OCI-LY7 (cell line): ENCODE measurements around the gene MCM9. TPM values are rescaled to one million over a fixed set of nuclear protein-coding genes. Genes with fewer than 3 reads are reported as not detected.

Source experiments
- BruUV-seq: library from RNA; stranded (reverse); fragments of 400-500 nt; replicated peaks from 2 replicates; lab custom pipeline; 2021; lab: Mats Ljungman, UMichigan
- CTCF ChIA-PET: fragments of 300-600 bp; sonication (Branson Sonifier 250); formaldehyde crosslinking; loops from one replicate; lab custom pipeline; 2022; ENCODE audit warnings: antibody characterized with exemption; ENCODE audit not compliant: unreplicated experiment; lab: Charles Lee
- POLR2A ChIA-PET: fragments of 300-600 bp; sonication (Branson Sonifier 250); formaldehyde crosslinking; loops from one replicate; lab custom pipeline; 2022; ENCODE audit warnings: antibody characterized with exemption; lab: Charles Lee
- DNase-seq: peaks from one replicate; pipeline ENCODE4 v3.0.0-alpha.2; 2015; ENCODE audit warnings: low spot score
- H2AFZ ChIP-seq: fragments of 200-600 bp; sonication (generic), shearing (Covaris generic); 2 replicates; pipeline ENCODE4 v1.6.1; 2014; ENCODE audit warnings: mild to moderate bottlenecking, antibody characterized with exemption, low read length, moderate library complexity
- H3K27ac ChIP-seq: fragments of 200-600 bp; sonication (generic); 2 replicates; pipeline ENCODE4 v1.5.1; 2014; ENCODE audit warnings: mixed run types, low read depth, mild to moderate bottlenecking, moderate library complexity, low read length, inconsistent platforms; ENCODE audit not compliant: poor library complexity, severe bottlenecking
- H3K36me3 ChIP-seq: fragments of 200-600 bp; sonication (generic); 2 replicates; pipeline ENCODE4 v1.6.1; 2014; ENCODE audit warnings: mild to moderate bottlenecking, antibody characterized with exemption, low read length, moderate library complexity, mixed read lengths; ENCODE audit not compliant: insufficient read depth
- H3K4me1 ChIP-seq: fragments of 200-600 bp; sonication (generic); 2 replicates; pipeline ENCODE4 v1.5.1; 2014; ENCODE audit warnings: mild to moderate bottlenecking, low read length; ENCODE audit not compliant: insufficient read depth, poor library complexity, severe bottlenecking
- H3K4me2 ChIP-seq: fragments of 200-600 bp; sonication (generic); 2 replicates; pipeline ENCODE4 v1.6.1; 2014; ENCODE audit warnings: mild to moderate bottlenecking, low read length
- H3K4me3 ChIP-seq: fragments of 200-600 bp; sonication (generic); 2 replicates; pipeline ENCODE4 v1.5.1; 2014; ENCODE audit warnings: mild to moderate bottlenecking, low read depth, low read length; ENCODE audit not compliant: poor library complexity, severe bottlenecking
- H3K79me2 ChIP-seq: fragments of 200-600 bp; sonication (generic); 2 replicates; pipeline ENCODE4 v1.6.1; 2016; ENCODE audit warnings: low read depth, mild to moderate bottlenecking, low read length, moderate library complexity, mixed read lengths; ENCODE audit not compliant: insufficient read depth
- H3K9me2 ChIP-seq: fragments of 200-600 bp; sonication (generic); 2 replicates; pipeline ENCODE4 v1.6.1; 2016; ENCODE audit warnings: mild to moderate bottlenecking, low read length, mixed read lengths; ENCODE audit not compliant: insufficient read depth
- H3K9me3 ChIP-seq: fragments of 200-600 bp; sonication (generic); 2 replicates; pipeline ENCODE4 v1.6.1; 2014; ENCODE audit warnings: mild to moderate bottlenecking, mixed run types, low read length, mixed read lengths
- H4K20me1 ChIP-seq: fragments of 200-600 bp; sonication (generic); 2 replicates; pipeline ENCODE4 v1.6.1; 2014; ENCODE audit warnings: mild to moderate bottlenecking, antibody characterized with exemption, low read length, moderate library complexity, mixed read lengths; ENCODE audit not compliant: insufficient read depth
- EZH2phosphoT487 ChIP-seq: fragments of 200-600 bp; sonication (generic); IDR thresholded peaks from 2 replicates; pipeline ENCODE4 v1.6.1; 2018; ENCODE audit warnings: low read depth, borderline replicate concordance, mild to moderate bottlenecking, mixed run types, antibody characterized with exemption, low read length, moderate library complexity, mixed read lengths
- intact Hi-C: fragments of 100-400 bp; cut with micrococcal nuclease; formaldehyde crosslinking; loops from one replicate; pipeline ENCODE4 v1.10.0; 2022; ENCODE audit not compliant: unreplicated experiment
- total RNA-seq, 2 experiments: library from RNA; depleted of rRNA in 1 of 2; stranded (reverse); fragments of >200 nt in 1 of 2; shearing (Covaris generic) in 1 of 2; gene quantifications; 2 replicates each; pipeline ENCODE4 v1.2.3, GENCODE V29; 2014 to 2022
- TF ChIP-seq, protein P1 (sequence below): fragments of 200-600 bp; sonication (generic); conservative IDR thresholded peaks from 2 replicates; pipeline ENCODE4 v1.5.1; 2014; ENCODE audit warnings: mild to moderate bottlenecking, antibody characterized with exemption, low read length, moderate library complexity, mixed read lengths

The MCM9 gene
- total RNA-seq, 2 experiments from 2014 or later = 17.4 to 18.8 TPM

DNA sequence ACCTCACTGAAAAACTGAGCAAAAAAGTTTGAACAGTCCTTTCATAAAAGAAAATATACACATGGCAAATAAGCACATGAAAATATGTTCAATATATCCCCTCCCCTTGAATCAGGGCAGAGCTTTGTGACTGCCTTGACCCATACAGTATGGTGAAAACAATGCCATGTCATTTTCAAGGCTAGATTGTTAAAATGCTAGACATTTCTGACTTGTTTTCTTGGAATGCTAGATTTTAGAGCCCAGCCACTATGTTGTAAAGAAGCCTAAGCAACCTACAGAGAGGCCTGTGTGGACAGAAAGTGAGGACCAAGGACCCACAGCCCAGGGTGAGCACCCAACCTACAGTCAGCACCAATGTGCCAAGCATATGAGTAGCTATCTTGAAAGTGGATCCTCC, 58.1 kb downstream of the MCM9 start:
- no peaks in the 10 kb centered on the region for H3K9me3 ChIP-seq
- POLR2A ChIA-PET = interaction anchor here (1.2 to 1.3 kb wide), 2 partner anchors 10 to 12 kb away, joined by 3 to 6 read pairs; no protein-coding TSS in a partner anchor
- DNase-seq = no peak
- no peaks in the 10 kb centered on the region for H4K20me1 ChIP-seq
- H3K79me2 ChIP-seq = peaks cover 27% of the 10 kb centered on the region; the same call in 1 of the 2 replicates
- H3K9me2 ChIP-seq = no peaks in the 10 kb centered on the region
- peaks cover 19% of the 10 kb centered on the region for H3K4me1 ChIP-seq
- TF ChIP-seq, protein P1, sequence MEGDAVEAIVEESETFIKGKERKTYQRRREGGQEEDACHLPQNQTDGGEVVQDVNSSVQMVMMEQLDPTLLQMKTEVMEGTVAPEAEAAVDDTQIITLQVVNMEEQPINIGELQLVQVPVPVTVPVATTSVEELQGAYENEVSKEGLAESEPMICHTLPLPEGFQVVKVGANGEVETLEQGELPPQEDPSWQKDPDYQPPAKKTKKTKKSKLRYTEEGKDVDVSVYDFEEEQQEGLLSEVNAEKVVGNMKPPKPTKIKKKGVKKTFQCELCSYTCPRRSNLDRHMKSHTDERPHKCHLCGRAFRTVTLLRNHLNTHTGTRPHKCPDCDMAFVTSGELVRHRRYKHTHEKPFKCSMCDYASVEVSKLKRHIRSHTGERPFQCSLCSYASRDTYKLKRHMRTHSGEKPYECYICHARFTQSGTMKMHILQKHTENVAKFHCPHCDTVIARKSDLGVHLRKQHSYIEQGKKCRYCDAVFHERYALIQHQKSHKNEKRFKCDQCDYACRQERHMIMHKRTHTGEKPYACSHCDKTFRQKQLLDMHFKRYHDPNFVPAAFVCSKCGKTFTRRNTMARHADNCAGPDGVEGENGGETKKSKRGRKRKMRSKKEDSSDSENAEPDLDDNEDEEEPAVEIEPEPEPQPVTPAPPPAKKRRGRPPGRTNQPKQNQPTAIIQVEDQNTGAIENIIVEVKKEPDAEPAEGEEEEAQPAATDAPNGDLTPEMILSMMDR = no peak
- TF ChIP-seq EZH2phosphoT487 = no peak
- H3K4me2 ChIP-seq = no peak overlapping the region
- no peak overlapping the region for H3K27ac ChIP-seq
- CTCF ChIA-PET = no interaction called here
- BruUV-seq = no TSS peak
- H3K4me3 ChIP-seq = no peak overlapping the region
- peaks cover 8% of the 10 kb centered on the region; the same call in 1 of the 2 replicates for H3K36me3 ChIP-seq
- no peak overlapping the region for H2AFZ ChIP-seq
- intact Hi-C loops = no loop called here

DNA sequence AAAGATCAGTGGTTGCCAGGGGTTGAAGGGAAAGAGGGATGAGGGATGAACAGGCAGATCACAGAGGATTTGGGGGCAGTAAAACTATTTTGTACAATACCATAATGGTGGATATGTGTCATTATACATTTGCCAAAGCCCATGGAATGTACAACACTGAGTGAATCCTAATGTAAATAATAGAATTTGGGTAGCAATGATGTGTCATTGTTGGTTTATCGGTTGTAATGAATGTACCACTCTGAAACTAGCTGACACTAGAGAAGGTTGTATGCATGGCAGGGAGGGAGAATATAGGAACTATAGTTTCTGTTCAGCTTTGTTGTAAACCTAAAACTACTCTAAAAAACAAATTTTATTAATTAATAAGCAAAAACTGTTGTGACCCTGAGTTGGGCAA, 58.8 kb downstream of the MCM9 start:
- no peak for TF ChIP-seq EZH2phosphoT487
- TF ChIP-seq, protein P1 = no peak
- Histone ChIP-seq H3K4me3 (no peak overlapping the region), H4K20me1 (no peaks in the 10 kb centered on the region), H3K36me3 (peaks cover 8% of the 10 kb centered on the region; the same call in 1 of the 2 replicates), H3K79me2 (peaks cover 22% of the 10 kb centered on the region; the same call in 1 of the 2 replicates), H2AFZ (no peak overlapping the region), H3K4me2 (no peak overlapping the region), H3K27ac (no peak overlapping the region), H3K9me2 (no peaks in the 10 kb centered on the region), H3K4me1 (peaks cover 13% of the 10 kb centered on the region), H3K9me3 (no peaks in the 10 kb centered on the region)
- CTCF ChIA-PET = no interaction called here
- no peak for DNase-seq
- BruUV-seq = no TSS peak
- intact Hi-C loops = no loop called here
- POLR2A ChIA-PET = interaction anchor here (0.6 to 1.3 kb wide), 7 partner anchors 8 to 22 kb away, joined by 3 to 6 read pairs (median 3); no protein-coding TSS in a partner anchor

DNA sequence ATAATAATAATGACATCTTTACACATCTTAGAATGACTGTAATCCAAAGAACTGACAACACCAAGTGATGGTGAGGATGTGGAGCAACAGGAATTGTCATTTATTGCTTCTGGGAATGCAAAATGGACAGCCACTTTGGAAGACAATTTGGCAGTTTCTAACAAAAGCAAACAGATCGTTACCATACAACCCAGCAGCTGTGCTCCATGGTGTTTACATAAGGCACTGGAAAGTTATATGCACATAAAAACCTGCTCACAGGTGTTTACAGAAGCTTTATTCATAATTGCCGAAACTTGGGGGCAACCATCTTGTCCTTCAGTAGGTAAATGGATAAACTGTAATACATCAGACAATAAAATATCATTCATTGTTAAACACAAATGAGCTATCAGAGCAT, 59.3 kb downstream of the MCM9 start:
- no peak for TF ChIP-seq EZH2phosphoT487
- TF ChIP-seq, protein P1 = no peak
- intact Hi-C loops = no loop called here
- Histone ChIP-seq H3K79me2 (peaks cover 17% of the 10 kb centered on the region; the same call in 1 of the 2 replicates), H3K4me1 (peaks cover 8% of the 10 kb centered on the region), H3K36me3 (peaks cover 8% of the 10 kb centered on the region; the same call in 1 of the 2 replicates), H3K9me3 (no peaks in the 10 kb centered on the region), H3K4me2 (no peak overlapping the region), H4K20me1 (no peaks in the 10 kb centered on the region), H3K27ac (no peak overlapping the region), H3K9me2 (no peaks in the 10 kb centered on the region), H2AFZ (no peak overlapping the region), H3K4me3 (no peak overlapping the region)
- BruUV-seq = no TSS peak
- no peak for DNase-seq
- ChIA-PET CTCF (no interaction called here), POLR2A (interaction anchor here (0.6 to 1.3 kb wide), 7 partner anchors 8 to 23 kb away, joined by 3 to 6 read pairs (median 3); no protein-coding TSS in a partner anchor)
